ENCODE measurements around the gene PRR7.
A peak's percentile ranks its signal among the peaks of the same experiment; 100 is the strongest.
"Not testable (repeated sequence)": the region's sequence is repeated elsewhere in the genome, so short reads cannot be mapped to it uniquely, and the experiment has no call there.

Gene PRR7

DNA sequence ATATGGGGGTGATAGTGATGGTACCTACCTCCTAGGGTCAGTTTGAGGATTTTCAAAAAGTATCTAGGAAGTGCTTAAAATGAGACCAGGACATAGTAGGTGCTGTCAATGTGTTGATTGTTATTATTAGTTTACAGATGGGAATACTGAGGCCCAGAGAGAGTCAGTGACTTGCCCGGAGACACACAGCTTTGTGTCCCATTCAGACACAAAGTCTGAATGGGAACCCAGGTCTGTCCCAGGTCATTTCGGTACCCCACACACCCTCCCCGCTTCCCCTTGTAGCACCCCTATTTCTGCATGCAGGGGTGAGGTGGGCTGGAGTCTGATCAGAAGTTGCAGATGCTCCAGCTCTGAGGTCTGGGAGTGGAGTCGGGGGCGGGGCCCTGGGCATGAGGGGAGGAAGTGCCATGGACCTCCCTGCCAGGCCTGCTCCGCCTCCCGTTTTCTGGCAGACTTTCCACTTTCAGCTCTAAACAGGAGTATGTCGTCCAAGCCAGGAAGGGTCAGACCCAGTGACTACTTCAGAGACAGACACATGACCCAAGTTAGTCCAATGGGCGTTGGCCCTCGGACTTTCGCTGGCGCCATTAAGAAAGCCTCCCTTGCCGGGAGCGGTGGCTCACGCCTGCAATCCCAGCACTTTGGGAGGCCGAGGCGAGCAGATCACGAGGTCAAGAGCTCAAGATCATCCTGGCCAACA lies 30.1 kb downstream of the PRR7 start:
- no peaks in the 10 kb centered on the region for H3K27me3 ChIP-seq (replicated peaks; ENCODE audit: control insufficient read depth, insufficient read depth, low read length)
- peaks cover 47% of the 10 kb centered on the region for H3K4me1 ChIP-seq (ENCODE audit: control insufficient read depth, insufficient read depth, low read length)
- no peak overlapping the region for H3K9ac ChIP-seq (ENCODE audit: low read length)
- no peaks in the 10 kb centered on the region for H3K36me3 ChIP-seq (ENCODE audit: control insufficient read depth, insufficient read depth, low read length, severe bottlenecking)
- peak; percentile 36 for DNase-seq (ENCODE audit: low read depth)
- H3K4me3 ChIP-seq (ENCODE audit: low read length): no peak overlapping the region
- H3K9me3 ChIP-seq (ENCODE audit: control insufficient read depth, low read length): no peaks in the 10 kb centered on the region

DNA sequence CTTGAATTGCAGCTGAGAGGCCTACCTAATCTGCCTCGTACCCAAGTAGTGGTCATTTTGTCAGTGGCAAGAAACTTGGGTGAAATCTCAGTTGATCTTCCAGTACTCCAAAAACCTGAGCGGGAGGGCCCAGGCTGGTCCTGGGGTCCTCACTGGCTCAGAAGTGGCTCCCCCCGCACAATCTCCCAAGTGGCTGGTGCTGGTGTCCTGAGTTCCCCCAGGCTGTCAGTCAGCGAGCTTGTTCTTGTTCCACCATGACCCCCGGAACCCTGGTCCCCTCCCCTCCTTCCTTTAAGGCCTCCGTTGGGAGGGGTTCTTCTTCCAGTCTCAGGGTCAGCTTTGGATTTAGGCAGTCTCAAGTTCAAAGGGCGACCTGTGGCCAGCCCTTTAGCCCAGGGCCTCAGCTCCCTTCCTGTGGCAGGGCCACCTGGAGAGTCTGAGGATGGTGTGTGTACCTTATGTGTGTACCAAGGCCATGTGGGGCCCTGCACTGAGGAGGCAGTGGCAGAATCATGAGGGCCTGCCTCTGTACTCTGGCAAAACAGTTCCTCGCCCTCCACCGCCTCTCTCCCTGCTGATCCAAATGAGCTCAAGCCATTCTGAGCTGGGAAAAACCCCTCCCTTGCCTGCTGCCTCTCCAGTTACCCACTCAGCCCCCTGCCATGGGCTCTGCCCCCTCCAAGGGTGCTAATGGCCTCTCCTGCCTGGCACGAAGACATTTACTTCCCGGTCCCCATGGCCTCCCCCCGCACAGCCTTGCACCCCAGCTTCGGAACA lies 31.3 kb downstream of the PRR7 start:
- no peak overlapping the region for H3K9ac ChIP-seq (ENCODE audit: low read length)
- no peaks in the 10 kb centered on the region for H3K27me3 ChIP-seq (replicated peaks; ENCODE audit: control insufficient read depth, insufficient read depth, low read length)
- H3K36me3 ChIP-seq (ENCODE audit: control insufficient read depth, insufficient read depth, low read length, severe bottlenecking): no peaks in the 10 kb centered on the region
- no peaks in the 10 kb centered on the region for H3K9me3 ChIP-seq (ENCODE audit: control insufficient read depth, low read length)
- H3K4me1 ChIP-seq (ENCODE audit: control insufficient read depth, insufficient read depth, low read length): peaks cover 49% of the 10 kb centered on the region
- no peak overlapping the region for H3K4me3 ChIP-seq (ENCODE audit: low read length)
- DNase-seq (ENCODE audit: low read depth): no peak

DNA sequence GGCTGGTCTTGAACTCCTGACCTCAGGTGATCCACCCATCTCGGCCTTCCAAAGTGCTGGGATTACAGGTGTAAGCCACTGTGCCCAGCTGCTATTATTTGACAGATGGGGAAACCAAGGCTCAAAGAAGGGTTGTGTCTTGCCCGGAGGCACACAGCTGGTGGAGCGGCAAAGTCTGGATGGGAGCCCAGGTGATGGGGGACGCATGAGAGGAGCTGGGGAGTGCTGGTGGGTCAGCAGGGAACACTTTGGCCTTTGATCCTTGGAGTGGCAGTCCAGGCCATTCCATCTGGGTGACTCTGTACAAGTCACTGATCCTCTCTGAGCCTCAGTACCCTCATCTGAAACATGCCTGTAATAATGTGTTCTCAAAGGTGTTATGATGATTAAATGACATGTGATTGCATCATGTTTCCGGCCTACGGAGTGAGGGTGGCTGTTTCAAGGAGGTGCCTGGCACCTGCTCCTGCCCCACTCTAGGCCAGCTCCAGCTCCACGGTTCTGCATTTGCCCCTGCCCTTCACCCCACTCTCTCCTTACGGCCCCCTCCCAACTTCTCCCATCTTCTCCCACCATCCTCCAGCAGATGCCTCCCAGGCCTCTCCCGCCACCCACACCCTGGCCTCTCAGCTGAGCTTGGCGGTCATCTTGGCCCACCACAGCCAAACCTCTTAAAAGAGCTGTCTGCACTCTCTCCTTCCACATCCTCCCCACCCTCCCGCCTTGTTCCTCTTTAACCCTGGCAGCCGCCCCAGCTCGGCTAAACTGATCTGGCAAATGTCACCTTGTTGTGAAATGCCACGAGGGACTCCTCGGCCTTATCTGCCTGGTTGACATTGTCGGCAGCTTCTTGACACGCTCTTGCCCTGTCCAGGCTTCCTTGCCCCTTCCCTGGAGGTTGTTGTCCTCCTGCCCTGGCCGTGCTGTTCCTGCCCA lies 32.4 kb downstream of the PRR7 start:
- no peaks in the 10 kb centered on the region for H3K9me3 ChIP-seq (ENCODE audit: control insufficient read depth, low read length)
- H3K4me1 ChIP-seq (ENCODE audit: control insufficient read depth, insufficient read depth, low read length): peaks cover 47% of the 10 kb centered on the region
- H3K27me3 ChIP-seq (replicated peaks; ENCODE audit: control insufficient read depth, insufficient read depth, low read length): no peaks in the 10 kb centered on the region
- peak; percentile 43 for DNase-seq (ENCODE audit: low read depth)
- peaks cover 6% of the 10 kb centered on the region for H3K36me3 ChIP-seq (ENCODE audit: control insufficient read depth, insufficient read depth, low read length, severe bottlenecking)
- H3K9ac ChIP-seq (ENCODE audit: low read length): peak overlapping the region; percentile 63
- H3K4me3 ChIP-seq (ENCODE audit: low read length): no peak overlapping the region

DNA sequence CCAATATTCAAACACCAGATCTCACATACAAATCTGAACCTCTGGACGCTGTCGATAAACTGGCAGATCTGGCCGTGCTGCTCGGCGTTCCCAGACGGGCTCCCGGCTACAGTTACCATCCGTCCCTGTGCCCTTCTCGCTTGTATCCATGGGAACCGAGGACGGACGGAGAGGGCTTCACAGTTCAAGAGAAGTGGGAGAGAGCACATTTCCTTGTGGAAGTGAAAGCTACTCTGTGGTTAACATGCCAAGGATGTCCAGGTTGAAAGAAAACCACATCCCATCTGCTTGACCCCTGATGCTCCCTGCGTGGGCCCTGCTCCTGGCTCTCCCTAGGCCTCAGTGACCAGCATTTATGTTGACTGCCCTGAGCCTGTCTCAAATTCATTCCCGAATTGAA lies 33.2 kb downstream of the PRR7 start:
- H3K4me1 ChIP-seq (ENCODE audit: control insufficient read depth, insufficient read depth, low read length): peaks cover 41% of the 10 kb centered on the region
- no peak overlapping the region for H3K4me3 ChIP-seq (ENCODE audit: low read length)
- H3K36me3 ChIP-seq (ENCODE audit: control insufficient read depth, insufficient read depth, low read length, severe bottlenecking): peaks cover 8% of the 10 kb centered on the region
- H3K9ac ChIP-seq (ENCODE audit: low read length): peak overlapping the region; percentile 63
- no peak for DNase-seq (ENCODE audit: low read depth)
- H3K9me3 ChIP-seq (ENCODE audit: control insufficient read depth, low read length): no peaks in the 10 kb centered on the region
- H3K27me3 ChIP-seq (replicated peaks; ENCODE audit: control insufficient read depth, insufficient read depth, low read length): no peaks in the 10 kb centered on the region

DNA sequence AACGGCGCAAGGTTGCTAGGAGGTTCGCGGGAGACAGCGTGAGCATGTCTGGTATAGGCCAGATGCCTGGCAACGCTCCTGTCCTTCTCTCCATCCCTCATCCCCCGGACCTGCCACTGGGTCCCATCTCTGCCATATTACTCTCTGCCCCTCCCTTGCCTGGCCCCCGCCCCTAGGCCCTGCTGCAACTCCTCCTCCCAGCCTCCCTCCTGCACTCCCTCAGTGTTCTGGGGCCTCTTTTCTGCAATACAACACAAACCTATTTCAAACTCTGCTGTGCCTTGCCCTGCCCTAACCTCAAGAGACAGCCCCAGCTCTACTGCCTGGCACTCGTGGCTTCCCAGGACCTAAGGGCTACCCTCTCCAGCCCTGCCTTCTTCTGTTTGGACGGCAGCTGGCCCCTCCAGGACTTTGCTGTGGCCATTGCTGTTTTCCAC lies 35.8 kb downstream of the PRR7 start:
- Histone ChIP-seq H3K4me3 (ENCODE audit: low read length) (no peak overlapping the region), H3K9ac (ENCODE audit: low read length) (no peak overlapping the region), H3K4me1 (ENCODE audit: control insufficient read depth, insufficient read depth, low read length) (peaks cover 36% of the 10 kb centered on the region), H3K36me3 (ENCODE audit: control insufficient read depth, insufficient read depth, low read length, severe bottlenecking) (peaks cover 19% of the 10 kb centered on the region), H3K9me3 (ENCODE audit: control insufficient read depth, low read length) (no peaks in the 10 kb centered on the region), H3K27me3 (replicated peaks; ENCODE audit: control insufficient read depth, insufficient read depth, low read length) (no peaks in the 10 kb centered on the region)
- DNase-seq (ENCODE audit: low read depth): peak; percentile 21

DNA sequence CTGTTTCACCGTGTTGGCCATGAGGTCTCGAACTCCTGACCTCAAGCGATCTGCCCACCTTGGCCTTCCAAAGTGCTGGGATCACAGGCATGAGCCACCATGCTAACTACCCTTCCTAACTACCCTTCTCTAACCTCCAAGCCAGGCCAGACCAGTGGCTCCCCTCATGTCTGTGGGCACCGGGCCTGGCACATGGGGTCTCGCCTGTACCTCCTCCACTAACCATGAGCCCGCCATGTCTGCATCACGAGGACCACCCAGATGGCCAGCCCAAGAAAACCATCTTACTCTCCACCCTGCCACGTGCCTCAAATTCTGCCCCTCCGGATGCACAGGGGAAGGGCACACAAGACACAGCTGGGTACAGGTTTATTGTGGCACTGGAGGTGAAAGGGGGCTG lies 36.4 kb downstream of the PRR7 start:
- H3K9ac ChIP-seq (ENCODE audit: low read length): no peak overlapping the region
- H3K4me3 ChIP-seq (ENCODE audit: low read length): no peak overlapping the region
- no peaks in the 10 kb centered on the region for H3K9me3 ChIP-seq (ENCODE audit: control insufficient read depth, low read length)
- H3K36me3 ChIP-seq (ENCODE audit: control insufficient read depth, insufficient read depth, low read length, severe bottlenecking): peaks cover 25% of the 10 kb centered on the region
- no peak for DNase-seq (ENCODE audit: low read depth)
- H3K4me1 ChIP-seq (ENCODE audit: control insufficient read depth, insufficient read depth, low read length): peaks cover 29% of the 10 kb centered on the region
- no peaks in the 10 kb centered on the region for H3K27me3 ChIP-seq (replicated peaks; ENCODE audit: control insufficient read depth, insufficient read depth, low read length)

DNA sequence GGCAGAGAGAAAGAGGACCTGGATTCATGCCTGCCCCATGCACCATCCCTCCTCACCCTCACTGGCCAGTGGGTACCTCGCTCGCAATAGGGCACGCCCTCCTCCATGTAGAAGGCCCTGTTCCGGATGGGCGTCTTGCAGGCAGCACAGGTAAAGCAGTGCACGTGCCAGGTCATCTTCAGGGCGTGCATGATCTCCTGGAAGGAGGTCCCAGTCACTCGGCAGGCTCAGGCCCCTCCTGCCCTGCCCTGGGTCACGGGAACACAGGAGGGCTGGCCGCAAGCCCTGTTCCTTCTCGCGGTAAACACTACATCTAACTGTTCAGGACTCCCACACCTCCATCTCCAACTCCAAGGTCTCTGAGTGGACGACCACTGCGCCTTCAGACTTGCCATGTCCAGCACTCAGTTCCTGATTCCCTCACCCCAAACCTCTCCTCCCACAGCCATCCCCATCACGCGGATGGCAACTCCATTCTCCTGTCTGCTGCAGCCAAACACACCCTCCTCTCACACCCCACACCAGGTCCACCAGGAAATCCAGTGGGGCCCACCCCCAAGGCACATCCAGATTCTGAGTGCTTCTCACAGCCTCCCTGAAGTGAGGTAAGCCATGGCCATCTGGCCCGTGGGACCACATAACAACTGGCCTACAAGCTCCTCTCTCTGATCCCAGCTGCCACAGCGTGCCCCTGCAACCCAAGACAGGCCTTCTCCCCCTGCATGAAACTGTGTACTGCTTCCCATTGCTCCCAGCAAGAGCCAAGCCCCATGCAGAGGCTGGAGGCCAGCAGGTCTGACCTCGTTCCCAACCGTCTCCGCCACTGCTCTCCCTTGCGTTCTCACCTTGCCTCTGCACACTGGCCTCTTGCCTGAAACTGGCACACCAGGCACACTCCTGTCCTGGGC lies 37.6 kb downstream of the PRR7 start:
- no peak overlapping the region for H3K4me3 ChIP-seq (ENCODE audit: low read length)
- no peak for DNase-seq (ENCODE audit: low read depth)
- no peak overlapping the region for H3K9ac ChIP-seq (ENCODE audit: low read length)
- H3K36me3 ChIP-seq (ENCODE audit: control insufficient read depth, insufficient read depth, low read length, severe bottlenecking): peaks cover 37% of the 10 kb centered on the region
- no peaks in the 10 kb centered on the region for H3K9me3 ChIP-seq (ENCODE audit: control insufficient read depth, low read length)
- H3K27me3 ChIP-seq (replicated peaks; ENCODE audit: control insufficient read depth, insufficient read depth, low read length): no peaks in the 10 kb centered on the region
- H3K4me1 ChIP-seq (ENCODE audit: control insufficient read depth, insufficient read depth, low read length): peaks cover 21% of the 10 kb centered on the region

DNA sequence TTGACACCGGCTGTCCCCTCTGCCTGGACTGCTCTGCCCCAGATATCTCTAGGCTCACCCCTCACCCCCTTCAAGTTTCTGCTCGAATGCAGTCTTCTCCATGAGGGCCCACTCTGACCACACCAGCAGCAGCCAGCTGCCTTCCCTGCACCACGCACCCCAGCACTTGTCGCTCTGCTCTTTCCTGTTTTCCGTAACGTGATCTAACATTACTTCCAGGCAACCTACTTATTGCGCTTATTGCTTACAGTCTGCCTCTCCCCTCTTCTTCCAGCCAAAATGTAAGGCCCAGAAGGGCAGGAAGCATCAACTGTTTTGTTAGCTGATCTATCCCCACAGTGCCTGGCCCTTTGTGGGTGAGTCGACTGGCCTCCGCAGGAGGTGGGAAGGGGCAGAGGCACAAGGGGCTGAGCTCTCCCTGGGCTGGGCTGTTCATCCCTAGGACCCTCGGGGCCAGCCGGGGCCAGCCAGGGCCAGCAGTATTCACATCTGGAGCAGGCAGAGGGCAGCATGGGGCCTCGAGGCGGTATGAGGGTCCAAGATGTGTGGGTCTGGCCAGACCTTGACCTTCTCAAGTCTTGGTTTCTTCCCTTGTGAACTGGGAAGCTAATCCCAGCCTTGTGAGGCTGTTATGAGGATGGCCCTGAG lies 38.4 kb downstream of the PRR7 start:
- Histone ChIP-seq H3K9me3 (ENCODE audit: control insufficient read depth, low read length) (no peaks in the 10 kb centered on the region), H3K4me1 (ENCODE audit: control insufficient read depth, insufficient read depth, low read length) (peaks cover 13% of the 10 kb centered on the region), H3K9ac (ENCODE audit: low read length) (peak overlapping the region; percentile 8), H3K27me3 (replicated peaks; ENCODE audit: control insufficient read depth, insufficient read depth, low read length) (no peaks in the 10 kb centered on the region), H3K4me3 (ENCODE audit: low read length) (no peak overlapping the region), H3K36me3 (ENCODE audit: control insufficient read depth, insufficient read depth, low read length, severe bottlenecking) (peaks cover 45% of the 10 kb centered on the region)
- DNase-seq (ENCODE audit: low read depth): no peak

DNA sequence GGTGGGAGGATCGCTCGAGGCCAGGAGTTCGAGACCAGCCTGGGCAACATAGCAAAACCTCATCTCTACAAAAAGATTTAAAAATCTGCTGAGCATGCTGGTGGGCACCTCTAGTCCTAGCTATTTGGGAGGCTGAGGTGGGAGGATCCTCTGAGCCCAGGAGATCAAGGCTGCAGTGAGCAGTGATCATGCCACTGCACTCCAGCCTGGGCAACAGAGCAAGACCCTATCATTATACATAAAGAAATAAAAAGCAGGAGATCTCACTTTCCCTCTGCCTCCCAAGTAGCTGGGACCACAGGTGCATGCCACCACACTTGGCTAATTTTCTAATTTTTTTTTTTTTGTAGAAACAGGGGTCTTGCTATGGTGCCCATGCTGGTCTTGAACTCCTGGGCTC lies 39.1 kb downstream of the PRR7 start:
- H3K9me3 ChIP-seq (ENCODE audit: control insufficient read depth, low read length); H3K27me3 ChIP-seq (replicated peaks; ENCODE audit: control insufficient read depth, insufficient read depth, low read length); H3K4me3 ChIP-seq (ENCODE audit: low read length); H3K4me1 ChIP-seq (ENCODE audit: control insufficient read depth, insufficient read depth, low read length); H3K9ac ChIP-seq (ENCODE audit: low read length); DNase-seq (ENCODE audit: low read depth): not testable (repeated sequence)
- peaks cover 52% of the 10 kb centered on the region for H3K36me3 ChIP-seq (ENCODE audit: control insufficient read depth, insufficient read depth, low read length, severe bottlenecking)

DNA sequence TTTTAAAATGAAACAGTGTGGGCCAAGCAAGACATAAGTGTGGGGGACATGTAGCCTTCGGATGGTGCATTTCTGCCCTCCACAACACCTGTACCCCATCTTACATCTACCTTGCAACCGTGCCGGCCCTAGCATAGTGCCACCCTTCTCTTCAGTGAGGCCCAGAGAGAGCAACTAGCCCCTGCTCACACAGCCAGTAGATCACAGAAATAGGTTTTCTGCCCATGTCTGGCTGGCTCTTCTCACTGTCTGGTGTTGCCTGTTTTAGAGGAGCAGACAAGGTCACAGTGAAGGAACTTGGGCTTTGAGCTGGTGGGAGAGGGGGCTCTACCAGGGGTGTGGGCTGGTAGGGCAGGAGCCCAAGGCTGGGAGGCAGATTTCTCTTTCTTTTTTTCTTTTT lies 39.6 kb downstream of the PRR7 start:
- H3K27me3 ChIP-seq (replicated peaks; ENCODE audit: control insufficient read depth, insufficient read depth, low read length): no peaks in the 10 kb centered on the region
- no peak for DNase-seq (ENCODE audit: low read depth)
- H3K9me3 ChIP-seq (ENCODE audit: control insufficient read depth, low read length): no peaks in the 10 kb centered on the region
- no peak overlapping the region for H3K4me3 ChIP-seq (ENCODE audit: low read length)
- peaks cover 57% of the 10 kb centered on the region for H3K36me3 ChIP-seq (ENCODE audit: control insufficient read depth, insufficient read depth, low read length, severe bottlenecking)
- H3K4me1 ChIP-seq (ENCODE audit: control insufficient read depth, insufficient read depth, low read length): peaks cover 9% of the 10 kb centered on the region
- H3K9ac ChIP-seq (ENCODE audit: low read length): no peak overlapping the region

All from adipocyte (in vitro differentiated cells).